ENCODE data around the gene HRH3.

HRH3 gene

GRCh38 chr20:62197311-62197710, 22.8 kb downstream of the HRH3 start:
- no peak for DNase-seq

- DNase-seq = no peak
Observed at GRCh38 chr20:62196286-62196685, 23.8 kb downstream of the HRH3 start.

GRCh38 chr20:62195736-62196135, 24.3 kb downstream of the HRH3 start:
- DNase-seq = no peak

- DNase-seq = no peak
Observed at GRCh38 chr20:62195075-62195405, 25.0 kb downstream of the HRH3 start.

- DNase-seq = no peak
Observed at GRCh38 chr20:62193079-62194025, 26.7 kb downstream of the HRH3 start.

- DNase-seq = no peak
Observed at GRCh38 chr20:62192635-62193034, 27.4 kb downstream of the HRH3 start.

GRCh38 chr20:62191781-62192559, 28.1 kb downstream of the HRH3 start:
- DNase-seq = no peak

- no peak for DNase-seq
Observed at GRCh38 chr20:62190639-62191411, 29.3 kb downstream of the HRH3 start.

- peak; percentile 6 for DNase-seq
Observed at GRCh38 chr20:62186887-62187866, 32.9 kb downstream of the HRH3 start.

- no peak for DNase-seq
Observed at GRCh38 chr20:62186096-62186426, 34.0 kb downstream of the HRH3 start.

- peak; percentile 16 for DNase-seq
Observed at GRCh38 chr20:62183426-62184142, 36.5 kb downstream of the HRH3 start.

GRCh38 chr20:62182469-62183425, 37.3 kb downstream of the HRH3 start, which contains the start of gene MTG2:
Gene MTG2, plus strand, starts transcription at chr20:62183028. Its CDS starts 10,393 bp downstream, at chr20:62193421.
- DNase-seq = peak; percentile 97

GRCh38 chr20:62181808-62182207, 38.3 kb downstream of the HRH3 start:
- DNase-seq = no peak

- no peak for DNase-seq
Observed at GRCh38 chr20:62179162-62179504, 40.9 kb downstream of the HRH3 start.

GRCh38 chr20:62178316-62179161, 41.5 kb downstream of the HRH3 start:
- DNase-seq = no peak

GRCh38 chr20:62177307-62177706, 42.8 kb downstream of the HRH3 start:
- DNase-seq = no peak

- DNase-seq = no peak
Observed at GRCh38 chr20:62176866-62177265, 43.2 kb downstream of the HRH3 start.

- no peak for DNase-seq
Observed at GRCh38 chr20:62175711-62176110, 44.4 kb downstream of the HRH3 start.
